H1 (cell line): Measurements from ENCODE around the gene ST3GAL3. TPM values are rescaled to one million over a fixed set of nuclear protein-coding genes. Genes with fewer than 3 reads are reported as not detected.

ENCODE experiments used
- BCL11A ChIP-seq, 2 experiments: IDR thresholded peaks; one replicate each; pipeline ENCODE4 v1.6.1; 2011; ENCODE audit warnings: low read depth in 2 of 2, low read length in 2 of 2, mild to moderate bottlenecking in 2 of 2
- CBX5 ChIP-seq: fragments of 300-800, 300-1000 bp; sonication (generic); IDR thresholded peaks from 2 replicates; pipeline ENCODE4 v1.7.1; 2016; ENCODE audit warnings: antibody characterized with exemption, low read length, low read depth
- CHD2 ChIP-seq: IDR thresholded peaks from 2 replicates; pipeline ENCODE4 v1.6.1; 2012; ENCODE audit warnings: low read length, improper control_type of control experiment
- MAFK ChIP-seq: IDR thresholded peaks from 2 replicates; pipeline ENCODE4 v1.6.1; 2012; ENCODE audit warnings: low read depth, mild to moderate bottlenecking, improper control_type of control experiment, low read length
- RXRA ChIP-seq: IDR thresholded peaks from 2 replicates; pipeline ENCODE4 v1.6.1; 2011; ENCODE audit warnings: low read depth, mild to moderate bottlenecking, low read length, moderate library complexity; ENCODE audit not compliant: insufficient read depth
- SAP30 ChIP-seq: fragments of 300-600 bp; sonication (generic); IDR thresholded peaks from 2 replicates; pipeline ENCODE4 v1.7.1; 2012; ENCODE audit warnings: low read length, moderate library complexity, mild to moderate bottlenecking, inconsistent platforms; ENCODE audit not compliant: insufficient read depth, insufficient replicate concordance
- TAF1 ChIP-seq: IDR thresholded peaks from 2 replicates; pipeline ENCODE4 v1.6.1; 2011; ENCODE audit warnings: mild to moderate bottlenecking, low read depth, low read length
- polyA plus RNA-seq, 7 experiments: library from polyadenylated mRNA; depleted of rRNA in 3 of 7; stranded (reverse) in 5 of 7; unstranded in 2 of 7; fragments of >200 nt in 5 of 7; fragments of 200-250 nt in 2 of 7; gene quantifications; 1 replicate in 5 of 7; 2 replicates in 1 of 7; 4 replicates in 1 of 7; pipeline versions ENCODE4 v1.2.1 to v1.2.3, GENCODE V29; 2011 to 2013; ENCODE audit warnings: missing spikeins in 2 of 7, mixed read lengths in 2 of 7
- total RNA-seq: library from RNA; stranded (reverse); fragmentation: NEBNext Ultra II Directional; extraction: Animal tissue kit (Norgen Biotek cat#: 25700); gene quantifications from 2 replicates; pipeline ENCODE4 v1.2.1, GENCODE V29; 2021

ST3GAL3 gene
- total and polyA plus RNA-seq, 2 of the 8 experiments (the other 6 are each of a cell fraction or from before 2014, with no cell fraction given): 6.8 to 7.0 TPM

GRCh38 chr1:43925846-43926245 lies 218.5 kb downstream of the ST3GAL3 start (continued):
- TF ChIP-seq MAFK (no peak), SAP30 (no peak), TAF1 (no peak), CBX5 (no peak), BCL11A (IDR thresholded peaks at IDR 0.05; ENCODE audit: low read depth in 2 of 2, low read length in 2 of 2) (no peak), RXRA (no peak), CHD2 (no peak)
